ENCODE data around the gene COL5A3. TPM values are rescaled to one million over a fixed set of nuclear protein-coding genes. Genes with fewer than 3 reads are reported as not detected.
A peak's percentile ranks its signal among the peaks of the same experiment; 100 is the strongest.

The COL5A3 gene
- total RNA-seq, 2 experiments from 2014 or later = 0.40 to 0.57 TPM

DNA sequence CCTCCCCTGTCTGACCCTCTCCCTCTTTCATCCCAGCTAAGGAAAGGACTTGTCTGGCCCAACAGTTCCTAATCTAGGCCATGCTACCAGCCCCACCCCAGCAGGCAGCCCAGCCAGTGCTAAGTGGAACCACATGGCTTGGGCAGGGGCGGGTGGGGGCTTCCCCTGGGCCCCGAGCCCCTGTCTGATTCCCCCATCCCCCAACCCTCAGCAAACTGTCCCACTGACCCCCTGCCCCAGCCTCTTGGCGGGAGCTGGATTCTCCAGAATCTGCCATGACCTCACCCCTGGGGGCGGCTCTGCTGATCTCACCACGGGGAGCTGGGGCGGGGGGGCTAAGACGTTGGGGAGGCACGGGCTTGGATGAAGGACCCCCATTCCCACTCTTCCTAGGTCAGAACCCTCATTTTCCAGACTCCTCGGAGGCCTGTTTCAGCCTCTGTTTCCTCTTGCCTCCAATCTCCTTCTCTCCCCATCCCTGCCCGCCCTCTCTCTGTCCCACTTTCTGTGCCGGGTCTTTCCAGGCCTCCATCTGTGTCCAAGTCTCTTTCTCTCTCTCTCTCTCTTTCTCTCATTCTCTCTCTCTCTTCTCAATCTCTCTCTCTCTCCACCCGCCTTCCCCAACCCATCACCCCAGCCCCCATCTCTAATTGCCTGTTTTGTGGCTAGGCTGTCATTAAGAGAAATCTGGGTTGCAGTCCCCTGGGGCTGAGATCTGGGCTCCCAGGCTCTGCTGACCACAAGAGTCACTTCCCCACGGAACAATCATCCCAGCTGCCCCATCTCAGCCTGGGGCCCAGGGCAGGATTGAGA, 2.7 kb downstream of the COL5A3 start:
- H3K4me1 Mint-ChIP-seq = peaks cover 18% of the 10 kb centered on the region
- H3K27ac Mint-ChIP-seq = no peak overlapping the region
- peaks cover 39% of the 10 kb centered on the region for H3K27me3 Mint-ChIP-seq
- no peaks in the 10 kb centered on the region for H3K9me3 Mint-ChIP-seq
- CTCF ChIA-PET = no interaction called here
- DNase-seq = no peak
- H3K36me3 Mint-ChIP-seq (ENCODE audit: low read depth) = no peaks in the 10 kb centered on the region
- H3K4me3 Mint-ChIP-seq = no peak overlapping the region
- POLR2A ChIA-PET = no interaction called here

DNA sequence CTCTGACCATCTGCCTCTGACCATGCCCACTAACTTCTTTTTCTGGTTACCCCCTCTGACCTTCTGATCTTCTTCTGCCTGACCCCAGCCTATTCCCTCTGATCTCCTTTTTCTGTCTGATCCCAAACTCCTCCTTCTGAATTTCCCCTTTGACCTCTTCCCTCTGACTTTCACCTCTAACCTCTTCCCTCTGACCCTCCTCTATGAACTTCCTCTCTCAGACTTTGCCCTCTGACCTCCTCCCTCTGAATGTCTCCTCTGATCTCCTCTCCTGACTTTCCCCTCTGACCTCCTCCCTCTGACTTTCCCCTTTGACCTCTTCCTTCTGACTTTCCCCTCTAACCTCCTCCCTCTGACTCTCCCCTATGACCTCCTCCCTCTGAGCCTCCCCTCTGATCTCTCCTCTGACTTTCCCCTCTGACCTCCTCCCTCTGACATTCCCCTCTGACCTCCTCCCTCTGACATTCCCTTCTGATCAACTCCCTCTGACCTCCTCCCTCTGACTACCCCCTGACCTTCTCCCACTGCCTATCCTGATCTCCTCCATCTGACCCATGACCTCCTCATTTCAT, 3.5 kb downstream of the COL5A3 start:
- Mint-ChIP-seq H3K27me3 (peaks cover 35% of the 10 kb centered on the region), H3K4me1 (peaks cover 18% of the 10 kb centered on the region), H3K36me3 (ENCODE audit: low read depth) (no peaks in the 10 kb centered on the region), H3K27ac (peak overlapping the region; percentile 70), H3K9me3 (no peaks in the 10 kb centered on the region), H3K4me3 (no peak overlapping the region)
- ChIA-PET CTCF (no interaction called here), POLR2A (no interaction called here)
- DNase-seq = no peak

- no peaks in the 10 kb centered on the region for H3K36me3 Mint-ChIP-seq (ENCODE audit: low read depth)
- no peak overlapping the region for H3K4me3 Mint-ChIP-seq
- ChIA-PET POLR2A (no interaction called here), CTCF (no interaction called here)
- H3K4me1 Mint-ChIP-seq = peaks cover 18% of the 10 kb centered on the region
- peaks cover 30% of the 10 kb centered on the region for H3K27me3 Mint-ChIP-seq
- no peaks in the 10 kb centered on the region for H3K9me3 Mint-ChIP-seq
- H3K27ac Mint-ChIP-seq = peak overlapping the region; percentile 70
- DNase-seq = no peak
Measured at GRCh38 chr19:10006335-10006708, 4.0 kb downstream of the COL5A3 start.

- H3K27ac Mint-ChIP-seq = no peak overlapping the region
- no peak overlapping the region for H3K4me3 Mint-ChIP-seq
- peaks cover 26% of the 10 kb centered on the region for H3K27me3 Mint-ChIP-seq
- peaks cover 18% of the 10 kb centered on the region for H3K4me1 Mint-ChIP-seq
- ChIA-PET CTCF (no interaction called here), POLR2A (no interaction called here)
- no peak for DNase-seq
- no peaks in the 10 kb centered on the region for H3K36me3 Mint-ChIP-seq (ENCODE audit: low read depth)
- H3K9me3 Mint-ChIP-seq = no peaks in the 10 kb centered on the region
Measured at GRCh38 chr19:10005632-10006334, 4.5 kb downstream of the COL5A3 start.

DNA sequence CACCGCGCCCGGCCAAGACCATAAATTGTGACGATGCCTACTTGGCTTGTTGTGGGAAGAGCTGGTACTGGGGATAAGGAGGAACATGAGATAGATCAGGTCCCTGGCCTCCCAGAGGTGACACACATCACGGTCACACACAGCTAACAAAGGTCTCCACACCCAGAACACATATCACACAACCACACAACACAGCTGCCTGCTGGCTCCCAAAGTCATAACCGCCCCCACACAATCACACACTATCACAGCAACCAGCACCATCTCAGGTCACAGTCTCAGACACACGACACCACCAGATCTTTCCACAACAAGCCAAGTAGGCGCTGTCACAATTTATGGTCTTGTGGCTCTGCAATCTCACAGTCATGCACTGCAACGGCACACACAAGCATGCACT, 5.7 kb downstream of the COL5A3 start:
- H3K9me3 Mint-ChIP-seq = no peaks in the 10 kb centered on the region
- peaks cover 17% of the 10 kb centered on the region for H3K4me1 Mint-ChIP-seq
- POLR2A ChIA-PET = no interaction called here
- no peak for DNase-seq
- H3K4me3 Mint-ChIP-seq = no peak overlapping the region
- H3K27me3 Mint-ChIP-seq = peaks cover 24% of the 10 kb centered on the region
- H3K27ac Mint-ChIP-seq = no peak overlapping the region
- CTCF ChIA-PET = no interaction called here
- H3K36me3 Mint-ChIP-seq (ENCODE audit: low read depth) = no peaks in the 10 kb centered on the region

DNA sequence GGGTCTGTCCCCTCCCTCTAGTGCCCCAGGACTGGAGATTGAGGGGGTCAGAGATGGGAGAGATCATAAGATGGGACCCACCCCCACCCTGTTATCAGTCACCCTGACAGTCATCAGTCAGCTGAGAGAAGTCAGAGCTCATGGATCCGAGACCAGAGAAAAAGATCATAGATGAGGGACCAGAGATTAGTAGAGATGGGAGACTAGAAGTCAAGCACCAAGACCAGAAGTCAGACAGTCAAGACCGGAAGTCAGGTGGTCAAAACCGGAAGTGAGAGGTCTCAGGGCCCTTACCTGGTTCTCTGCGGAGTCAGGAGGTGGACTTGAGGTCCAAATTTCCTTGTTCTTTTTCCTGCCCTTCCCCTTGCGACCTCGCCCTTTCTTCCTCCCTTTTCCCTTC, 7.0 kb downstream of the COL5A3 start:
- H3K4me1 Mint-ChIP-seq = peaks cover 14% of the 10 kb centered on the region
- POLR2A ChIA-PET = no interaction called here
- no peaks in the 10 kb centered on the region for H3K36me3 Mint-ChIP-seq (ENCODE audit: low read depth)
- no peak overlapping the region for H3K4me3 Mint-ChIP-seq
- CTCF ChIA-PET = no interaction called here
- no peak overlapping the region for H3K27ac Mint-ChIP-seq
- peaks cover 15% of the 10 kb centered on the region for H3K27me3 Mint-ChIP-seq
- H3K9me3 Mint-ChIP-seq = no peaks in the 10 kb centered on the region
- DNase-seq = no peak

DNA sequence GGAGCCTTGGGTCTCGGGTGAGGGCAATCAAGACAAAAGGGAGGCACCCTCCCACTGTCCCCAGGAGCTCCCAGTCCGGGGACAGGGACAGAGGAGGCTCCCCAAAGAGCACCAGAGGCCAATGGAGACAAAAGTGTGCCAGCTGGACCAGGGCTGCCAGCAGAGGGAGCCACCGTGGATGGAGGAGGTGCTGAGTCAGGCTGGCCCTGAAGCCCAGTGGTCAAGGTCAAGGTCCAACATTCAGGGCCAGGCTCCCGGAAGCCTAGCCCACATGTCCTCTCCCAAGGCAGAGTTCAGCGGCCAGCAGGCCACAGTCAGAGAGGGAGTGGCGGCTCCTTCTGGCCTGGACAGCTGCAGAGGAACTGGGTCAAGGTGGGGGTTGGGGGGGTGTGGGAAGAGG, 8.4 kb downstream of the COL5A3 start:
- no peak for DNase-seq
- CTCF ChIA-PET = interaction anchor here (0.5 to 2.5 kb wide), 5 partner anchors 13 to 573 kb away, joined by 3 to 14 read pairs (median 3); no protein-coding TSS in a partner anchor
- H3K27ac Mint-ChIP-seq = no peak overlapping the region
- peaks cover 14% of the 10 kb centered on the region for H3K4me1 Mint-ChIP-seq
- H3K27me3 Mint-ChIP-seq = peaks cover 6% of the 10 kb centered on the region
- no peak overlapping the region for H3K4me3 Mint-ChIP-seq
- POLR2A ChIA-PET = no interaction called here
- no peaks in the 10 kb centered on the region for H3K36me3 Mint-ChIP-seq (ENCODE audit: low read depth)
- no peaks in the 10 kb centered on the region for H3K9me3 Mint-ChIP-seq

GRCh38 chr19:10000171-10000826, 10.0 kb downstream of the COL5A3 start:
- ChIA-PET POLR2A (interaction anchor here (0.6 kb wide), 1 partner anchor 206 kb away, joined by 3 read pairs; no protein-coding TSS in a partner anchor), CTCF (interaction anchor here (0.5 to 2.5 kb wide), 13 partner anchors 9 to 291 kb away, joined by 3 to 14 read pairs (median 3); partner anchors contain the start of gene COL5A3)
- no peak overlapping the region for H3K4me3 Mint-ChIP-seq
- H3K36me3 Mint-ChIP-seq (ENCODE audit: low read depth) = no peaks in the 10 kb centered on the region
- peak; percentile 71 for DNase-seq
- peaks cover 11% of the 10 kb centered on the region for H3K4me1 Mint-ChIP-seq
- H3K9me3 Mint-ChIP-seq = no peaks in the 10 kb centered on the region
- no peak overlapping the region for H3K27ac Mint-ChIP-seq
- H3K27me3 Mint-ChIP-seq = peaks cover 10% of the 10 kb centered on the region

GRCh38 chr19:9996541-9996940, 13.8 kb downstream of the COL5A3 start:
- H3K9me3 Mint-ChIP-seq = no peaks in the 10 kb centered on the region
- H3K4me1 Mint-ChIP-seq = peaks cover 2% of the 10 kb centered on the region
- POLR2A ChIA-PET = no interaction called here
- no peak overlapping the region for H3K4me3 Mint-ChIP-seq
- no peaks in the 10 kb centered on the region for H3K36me3 Mint-ChIP-seq (ENCODE audit: low read depth)
- CTCF ChIA-PET = interaction anchor here (0.5 kb wide), 1 partner anchor 178 kb away, joined by 3 read pairs; no protein-coding TSS in a partner anchor
- no peak for DNase-seq
- peaks cover 10% of the 10 kb centered on the region for H3K27me3 Mint-ChIP-seq
- H3K27ac Mint-ChIP-seq = no peak overlapping the region

GRCh38 chr19:9995999-9996398, 14.3 kb downstream of the COL5A3 start:
- Mint-ChIP-seq H3K9me3 (no peaks in the 10 kb centered on the region), H3K4me3 (no peak overlapping the region), H3K27ac (no peak overlapping the region), H3K36me3 (ENCODE audit: low read depth) (no peaks in the 10 kb centered on the region), H3K4me1 (peaks cover 2% of the 10 kb centered on the region), H3K27me3 (peaks cover 10% of the 10 kb centered on the region)
- DNase-seq = no peak
- ChIA-PET POLR2A (no interaction called here), CTCF (interaction anchor here (0.5 kb wide), 1 partner anchor 179 kb away, joined by 3 read pairs; no protein-coding TSS in a partner anchor)

- DNase-seq = no peak
- Mint-ChIP-seq H3K4me3 (no peak overlapping the region), H3K36me3 (ENCODE audit: low read depth) (no peaks in the 10 kb centered on the region), H3K27me3 (peaks cover 8% of the 10 kb centered on the region), H3K9me3 (no peaks in the 10 kb centered on the region), H3K4me1 (peaks cover under 1% of the 10 kb centered on the region), H3K27ac (no peak overlapping the region)
- CTCF ChIA-PET = no interaction called here
- POLR2A ChIA-PET = no interaction called here
Measured at GRCh38 chr19:9995084-9995483, 15.2 kb downstream of the COL5A3 start.

GRCh38 chr19:9991425-9992191, 18.7 kb downstream of the COL5A3 start:
- no peaks in the 10 kb centered on the region for H3K36me3 Mint-ChIP-seq (ENCODE audit: low read depth)
- H3K4me3 Mint-ChIP-seq = no peak overlapping the region

More at GRCh38 chr19:9991425-9992191, 18.7 kb downstream of the COL5A3 start:
- Mint-ChIP-seq H3K27ac (no peak overlapping the region), H3K4me1 (no peaks in the 10 kb centered on the region), H3K9me3 (no peaks in the 10 kb centered on the region), H3K27me3 (peaks cover 2% of the 10 kb centered on the region)
- POLR2A ChIA-PET = no interaction called here
- CTCF ChIA-PET = no interaction called here
- no peak for DNase-seq

Data from activated CD4-positive, alpha-beta T cell treated with anti-CD3 and anti-CD28 coated beads, Interleukin-2, amount 10 ng/mL, durations not matched to agents 7 days and 5 days (primary cell).